Right atrium auricular region (tissue), 2 donors: ENCODE measurements around the gene TMEM144. TPM values are rescaled to one million over a fixed set of nuclear protein-coding genes. Genes with fewer than 3 reads are reported as not detected.

Experiments used
- DNase-seq: peaks from one replicate; pipeline ENCODE4 v3.0.0-alpha.2; 2019; ENCODE audit warnings: low spot score
- H3K27ac ChIP-seq, 2 donors: fragments of 200-600 bp; sonication (generic); 1 replicate in 1 of 2; 2 replicates in 1 of 2; pipeline ENCODE4 v1.5.1; 2016 to 2019
- H3K27me3 ChIP-seq, 2 donors: fragments of 200-600 bp; sonication (generic); one replicate each; pipeline versions ENCODE4 v1.5.1 to v1.6.0; 2017 to 2019
- H3K36me3 ChIP-seq: fragments of 200-600 bp; sonication (generic); one replicate; pipeline ENCODE4 v1.5.1; 2016
- H3K4me1 ChIP-seq, 2 donors: fragments of 200-600 bp; sonication (generic); one replicate each; pipeline versions ENCODE4 v1.5.1 to v1.6.0; 2017 to 2019
- H3K4me3 ChIP-seq, 2 donors: fragments of 200-600 bp; sonication (generic); 1 replicate in 1 of 2; 2 replicates in 1 of 2; pipeline ENCODE4 v1.5.1; 2017 to 2019; ENCODE audit warnings: mild to moderate bottlenecking in 1 of 2, moderate library complexity in 1 of 2
- H3K9me3 ChIP-seq, 2 donors: fragments of 200-600 bp; sonication (generic); one replicate each; pipeline ENCODE4 v1.5.1; 2019
- total RNA-seq, 2 donors: library from RNA; depleted of rRNA; stranded (reverse); fragments of >200 nt; gene quantifications; one replicate each; pipeline ENCODE4 v1.1.0, GENCODE V29; 2016
- TF ChIP-seq, protein P1 (sequence below), 2 donors: fragments of 200-600 bp; sonication (generic); IDR thresholded peaks; one replicate each; pipeline ENCODE4 v1.5.1; 2019; ENCODE audit warnings: antibody characterized with exemption in 2 of 2

The TMEM144 gene
- total RNA-seq, 2 donors from 2014 or later: 7.1 to 9.7 TPM

- no peaks in the 10 kb centered on the region for H3K4me1 ChIP-seq
- no peak overlapping the region for H3K27ac ChIP-seq
- H3K36me3 ChIP-seq: no peaks in the 10 kb centered on the region
- H3K4me3 ChIP-seq: no peak overlapping the region
- H3K27me3 ChIP-seq: no peaks in the 10 kb centered on the region
- no peaks in the 10 kb centered on the region for H3K9me3 ChIP-seq
- TF ChIP-seq, protein P1, sequence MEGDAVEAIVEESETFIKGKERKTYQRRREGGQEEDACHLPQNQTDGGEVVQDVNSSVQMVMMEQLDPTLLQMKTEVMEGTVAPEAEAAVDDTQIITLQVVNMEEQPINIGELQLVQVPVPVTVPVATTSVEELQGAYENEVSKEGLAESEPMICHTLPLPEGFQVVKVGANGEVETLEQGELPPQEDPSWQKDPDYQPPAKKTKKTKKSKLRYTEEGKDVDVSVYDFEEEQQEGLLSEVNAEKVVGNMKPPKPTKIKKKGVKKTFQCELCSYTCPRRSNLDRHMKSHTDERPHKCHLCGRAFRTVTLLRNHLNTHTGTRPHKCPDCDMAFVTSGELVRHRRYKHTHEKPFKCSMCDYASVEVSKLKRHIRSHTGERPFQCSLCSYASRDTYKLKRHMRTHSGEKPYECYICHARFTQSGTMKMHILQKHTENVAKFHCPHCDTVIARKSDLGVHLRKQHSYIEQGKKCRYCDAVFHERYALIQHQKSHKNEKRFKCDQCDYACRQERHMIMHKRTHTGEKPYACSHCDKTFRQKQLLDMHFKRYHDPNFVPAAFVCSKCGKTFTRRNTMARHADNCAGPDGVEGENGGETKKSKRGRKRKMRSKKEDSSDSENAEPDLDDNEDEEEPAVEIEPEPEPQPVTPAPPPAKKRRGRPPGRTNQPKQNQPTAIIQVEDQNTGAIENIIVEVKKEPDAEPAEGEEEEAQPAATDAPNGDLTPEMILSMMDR (IDR thresholded peaks at IDR 0.05): no peak
- no peak for DNase-seq
Observed at GRCh38 chr4:158202481-158202880, 7.8 kb upstream of the TMEM144 start.

DNA sequence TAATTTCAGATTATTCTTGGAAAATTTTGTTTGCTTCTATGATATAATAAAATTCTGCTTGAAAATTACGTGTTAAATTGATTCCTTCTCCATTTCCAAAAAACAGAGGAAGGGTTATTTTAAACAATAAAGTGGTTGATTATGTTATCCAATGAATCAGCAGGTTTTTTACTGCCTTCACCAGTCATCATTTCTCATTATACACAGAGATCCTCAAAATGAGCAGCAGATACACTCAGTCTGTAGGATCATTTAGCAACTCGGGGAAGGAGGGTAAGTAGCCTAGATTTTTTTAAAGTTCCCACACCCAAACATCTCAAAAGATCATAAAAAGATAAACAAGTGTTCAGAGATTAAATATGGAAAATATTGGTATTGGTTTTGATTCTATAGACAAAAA is 6.8 kb upstream of the TMEM144 start:
- TF ChIP-seq, protein P1 (IDR thresholded peaks at IDR 0.05): no peak
- H3K4me3 ChIP-seq: no peak overlapping the region
- H3K27ac ChIP-seq: no peak overlapping the region
- no peaks in the 10 kb centered on the region for H3K36me3 ChIP-seq
- H3K4me1 ChIP-seq: no peaks in the 10 kb centered on the region
- no peaks in the 10 kb centered on the region for H3K27me3 ChIP-seq
- H3K9me3 ChIP-seq: no peaks in the 10 kb centered on the region
- DNase-seq: no peak

DNA sequence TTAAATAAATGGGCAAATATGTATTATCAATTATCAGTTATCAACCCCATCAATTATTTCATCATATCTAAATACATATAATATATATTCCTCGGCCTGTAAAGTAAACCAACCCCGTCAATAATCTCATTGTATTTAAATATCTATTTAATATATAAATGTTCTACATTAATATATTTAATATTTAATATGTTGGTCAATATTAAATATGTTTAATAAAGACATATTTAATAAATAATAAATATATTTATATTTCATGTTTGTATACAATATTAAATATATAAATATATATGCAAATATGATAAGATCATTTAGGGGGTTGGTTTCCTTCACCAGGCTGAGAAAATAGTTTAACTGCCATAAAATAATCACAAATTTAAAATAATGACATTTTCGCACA is 6.4 kb upstream of the TMEM144 start:
- no peaks in the 10 kb centered on the region for H3K27me3 ChIP-seq
- no peak overlapping the region for H3K27ac ChIP-seq
- DNase-seq: no peak
- no peak overlapping the region for H3K4me3 ChIP-seq
- TF ChIP-seq, protein P1 (IDR thresholded peaks at IDR 0.05): no peak
- no peaks in the 10 kb centered on the region for H3K4me1 ChIP-seq
- H3K36me3 ChIP-seq: no peaks in the 10 kb centered on the region
- no peaks in the 10 kb centered on the region for H3K9me3 ChIP-seq

GRCh38 chr4:158208963-158209640 is 1.2 kb upstream of the TMEM144 start:
- DNase-seq: no peak
- no peaks in the 10 kb centered on the region for H3K36me3 ChIP-seq
- peak overlapping the region; percentile 92 to 96 for H3K27ac ChIP-seq
- H3K4me1 ChIP-seq: peaks cover 0 to 11% of the 10 kb centered on the region in 2 donors
- H3K27me3 ChIP-seq: no peaks in the 10 kb centered on the region
- H3K4me3 ChIP-seq: no peak overlapping the region
- no peaks in the 10 kb centered on the region for H3K9me3 ChIP-seq
- TF ChIP-seq, protein P1 (IDR thresholded peaks at IDR 0.05): no peak

DNA sequence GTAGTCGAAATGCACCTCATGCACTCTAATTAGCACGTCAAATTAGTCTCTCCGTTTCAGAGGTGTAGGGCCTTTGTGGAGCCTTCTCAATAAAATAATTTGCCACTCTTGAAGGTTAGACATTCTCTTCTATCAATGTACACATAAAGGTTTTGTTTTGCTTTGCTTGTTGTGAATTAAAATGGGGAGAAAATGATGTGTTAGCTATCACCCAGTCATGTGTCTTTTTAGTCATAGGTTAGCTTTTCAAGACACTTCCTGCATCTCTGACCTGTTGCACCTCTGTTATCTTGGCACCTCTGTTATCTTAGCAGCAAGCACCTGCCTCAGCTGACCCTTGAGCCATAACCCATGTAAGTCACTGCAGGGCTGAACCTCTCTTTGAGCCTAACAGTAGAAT is 936 bp downstream of the TMEM144 start:
- Histone ChIP-seq H3K36me3 (no peaks in the 10 kb centered on the region), H3K27me3 (no peaks in the 10 kb centered on the region), H3K4me3 (peak overlapping the region in 1 of 2 donors; percentile 49), H3K27ac (peak overlapping the region; percentile 92 to 96), H3K9me3 (no peaks in the 10 kb centered on the region), H3K4me1 (peaks cover 0 to 11% of the 10 kb centered on the region in 2 donors)
- TF ChIP-seq, protein P1 (IDR thresholded peaks at IDR 0.05): no peak
- no peak for DNase-seq

DNA sequence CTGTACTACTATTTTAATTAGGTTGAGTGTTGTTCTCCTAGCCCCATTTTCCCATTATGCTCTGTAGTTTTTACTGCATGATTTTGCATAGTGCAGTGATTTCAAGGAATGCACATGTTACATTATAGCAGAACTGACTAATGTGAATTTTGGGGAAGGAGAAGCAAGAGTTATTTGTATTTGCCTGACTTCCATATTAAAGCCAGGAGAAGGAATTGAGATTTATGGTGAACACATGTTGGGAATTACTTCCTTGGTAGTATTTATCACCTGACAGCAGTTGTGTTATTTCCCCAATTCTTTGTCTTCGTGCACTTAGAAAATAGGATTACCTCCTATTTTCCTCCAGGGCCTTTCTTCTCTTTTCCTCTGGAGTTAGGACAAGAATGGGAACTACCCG is 3.2 kb downstream of the TMEM144 start:
- H3K4me3 ChIP-seq: no peak overlapping the region
- no peaks in the 10 kb centered on the region for H3K36me3 ChIP-seq
- no peak for DNase-seq
- H3K27me3 ChIP-seq: no peaks in the 10 kb centered on the region
- TF ChIP-seq, protein P1 (IDR thresholded peaks at IDR 0.05): no peak
- no peak overlapping the region for H3K27ac ChIP-seq
- H3K4me1 ChIP-seq: peaks cover 0 to 16% of the 10 kb centered on the region in 2 donors
- no peaks in the 10 kb centered on the region for H3K9me3 ChIP-seq
